Endometrial microvascular endothelial cells (primary cell): ENCODE measurements around the gene ASPSCR1. TPM values are rescaled to one million over a fixed set of nuclear protein-coding genes. Genes with fewer than 3 reads are reported as not detected.

Experiments
- in situ Hi-C: cut with HindIII; loops from 2 replicates; pipeline ENCODE4 v1.10.0; 2017; ENCODE audit warnings: low sequenced_read_pairs, low pct_unique_long_range_greater_than_20kb; ENCODE audit errors: inconsistent ontology term
- total RNA-seq: library from RNA; depleted of rRNA; stranded (reverse); fragments of >200 nt; gene quantifications from one replicate; pipeline ENCODE4 v1.2.3, GENCODE V29; 2015; ENCODE audit errors: inconsistent ontology term

The ASPSCR1 gene
- total RNA-seq, 1 donor from 2014 or later: 12.2 TPM

- in situ Hi-C loops: no loop called here
Observed at GRCh38 chr17:82018152-82018988, 40.9 kb downstream of the ASPSCR1 start.

GRCh38 chr17:82018989-82019689 lies 41.7 kb downstream of the ASPSCR1 start:
- in situ Hi-C loops: no loop called here

- in situ Hi-C loops: no loop called here
Observed at GRCh38 chr17:82019690-82020571, 42.5 kb downstream of the ASPSCR1 start.

- in situ Hi-C loops: no loop called here
Observed at GRCh38 chr17:82020572-82021106, 43.2 kb downstream of the ASPSCR1 start.

- in situ Hi-C loops: no loop called here
Observed at GRCh38 chr17:82021107-82021899, 43.9 kb downstream of the ASPSCR1 start.

- in situ Hi-C loops: no loop called here
Observed at GRCh38 chr17:82021900-82022309, 44.5 kb downstream of the ASPSCR1 start.

- in situ Hi-C loops: no loop called here
Observed at GRCh38 chr17:82022310-82022980, 45.0 kb downstream of the ASPSCR1 start, which contains the start of gene CENPX. Gene CENPX, minus strand, starts transcription at chr17:82022878. Its CDS starts 17 bp downstream, at chr17:82022861.

- in situ Hi-C loops: no loop called here
Observed at GRCh38 chr17:82022981-82023446, 45.6 kb downstream of the ASPSCR1 start, which contains the start of gene LRRC45. Gene LRRC45, plus strand, starts transcription at chr17:82023305. Its CDS starts 339 bp downstream, at chr17:82023644.

- in situ Hi-C loops: no loop called here
Observed at GRCh38 chr17:82023447-82024241, 46.2 kb downstream of the ASPSCR1 start.

- in situ Hi-C loops: no loop called here
Observed at GRCh38 chr17:82024859-82025258, 47.4 kb downstream of the ASPSCR1 start.

GRCh38 chr17:82025401-82026107 lies 48.1 kb downstream of the ASPSCR1 start:
- in situ Hi-C loops: no loop called here

GRCh38 chr17:82028246-82028645 lies 50.8 kb downstream of the ASPSCR1 start:
- in situ Hi-C loops: no loop called here

GRCh38 chr17:82028966-82029365 lies 51.5 kb downstream of the ASPSCR1 start:
- in situ Hi-C loops: no loop called here

- in situ Hi-C loops: no loop called here
Observed at GRCh38 chr17:82029391-82029790, 52.0 kb downstream of the ASPSCR1 start.

GRCh38 chr17:82029990-82030469 lies 52.6 kb downstream of the ASPSCR1 start:
- in situ Hi-C loops: no loop called here
